HuH-7 (cell line): ENCODE results near the gene ANTXR2.

Experiments
- DNase-seq: peaks from one replicate; pipeline ENCODE4 v3.0.0; 2011; ENCODE audit warnings: low spot score

Gene ANTXR2

DNA sequence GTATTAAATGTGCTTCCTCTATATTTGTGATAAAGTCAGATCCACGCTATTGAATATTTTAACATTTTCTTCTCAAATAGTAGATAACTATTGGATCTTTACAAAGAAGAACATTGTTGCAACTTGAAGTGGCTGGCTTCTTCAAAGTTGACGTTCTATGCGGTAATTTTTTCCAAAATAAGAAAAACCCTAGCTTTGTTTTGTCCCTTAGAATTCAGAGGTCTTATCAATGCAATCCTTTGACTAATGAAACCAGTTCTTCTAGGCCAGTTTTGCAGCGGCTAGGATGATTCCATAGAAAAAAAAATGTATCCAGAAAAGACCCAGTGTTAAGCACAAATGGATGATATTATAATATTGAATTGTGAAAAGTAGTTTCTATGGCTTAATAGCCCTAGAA, 89.6 kb downstream of the ANTXR2 start:
- DNase-seq = no peak

DNA sequence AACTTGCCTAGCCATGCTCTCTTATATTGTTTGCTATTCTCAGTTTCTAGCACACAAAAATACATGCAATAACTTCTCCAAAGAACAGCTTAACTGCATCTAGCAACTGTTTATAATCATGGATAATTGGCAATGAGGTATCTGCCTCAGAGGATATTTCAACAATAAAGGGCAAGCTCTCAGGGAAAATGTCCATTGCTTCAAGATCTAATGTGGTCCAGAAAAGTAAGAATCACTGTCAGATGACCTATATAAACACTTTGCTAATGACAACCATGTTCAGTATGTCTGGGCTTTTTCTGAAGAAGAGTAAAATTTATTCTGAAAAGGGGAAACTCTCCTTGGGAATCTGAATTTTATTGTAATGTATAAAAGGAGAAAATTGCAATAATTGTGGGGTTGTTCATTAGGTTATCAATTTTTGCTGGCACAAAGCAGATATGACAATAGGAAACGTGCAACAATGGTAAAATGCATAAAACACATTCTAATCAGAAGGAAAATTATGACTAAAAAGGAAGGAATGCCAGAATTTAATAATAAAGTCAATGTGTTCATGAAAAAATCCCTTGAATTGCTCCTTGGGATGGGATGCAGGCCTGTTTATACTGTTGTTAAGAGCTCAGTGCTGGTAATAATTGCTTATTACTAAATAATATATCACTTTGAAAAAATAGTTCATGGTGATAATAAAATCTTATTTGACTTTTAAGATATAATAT, 90.3 kb downstream of the ANTXR2 start:
- no peak for DNase-seq

DNA sequence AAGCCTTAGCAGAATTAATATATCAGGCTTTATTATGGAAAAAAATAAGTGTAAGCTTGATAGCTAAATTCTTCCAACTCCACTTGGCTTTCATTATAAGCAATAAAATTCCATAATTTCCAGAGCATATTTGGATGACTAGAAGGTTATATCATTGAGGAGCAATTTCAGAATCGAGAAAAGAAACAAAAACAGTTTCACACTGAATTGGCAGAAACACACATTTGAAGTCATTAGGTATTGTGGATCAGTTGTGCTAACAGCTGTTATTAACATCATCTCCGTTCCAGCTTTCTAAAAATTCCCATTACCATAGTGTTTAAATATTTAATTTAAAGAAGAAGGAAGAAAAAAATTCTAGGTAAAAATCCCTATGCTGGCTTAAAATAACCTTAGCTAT, 92.6 kb downstream of the ANTXR2 start:
- DNase-seq = no peak

DNA sequence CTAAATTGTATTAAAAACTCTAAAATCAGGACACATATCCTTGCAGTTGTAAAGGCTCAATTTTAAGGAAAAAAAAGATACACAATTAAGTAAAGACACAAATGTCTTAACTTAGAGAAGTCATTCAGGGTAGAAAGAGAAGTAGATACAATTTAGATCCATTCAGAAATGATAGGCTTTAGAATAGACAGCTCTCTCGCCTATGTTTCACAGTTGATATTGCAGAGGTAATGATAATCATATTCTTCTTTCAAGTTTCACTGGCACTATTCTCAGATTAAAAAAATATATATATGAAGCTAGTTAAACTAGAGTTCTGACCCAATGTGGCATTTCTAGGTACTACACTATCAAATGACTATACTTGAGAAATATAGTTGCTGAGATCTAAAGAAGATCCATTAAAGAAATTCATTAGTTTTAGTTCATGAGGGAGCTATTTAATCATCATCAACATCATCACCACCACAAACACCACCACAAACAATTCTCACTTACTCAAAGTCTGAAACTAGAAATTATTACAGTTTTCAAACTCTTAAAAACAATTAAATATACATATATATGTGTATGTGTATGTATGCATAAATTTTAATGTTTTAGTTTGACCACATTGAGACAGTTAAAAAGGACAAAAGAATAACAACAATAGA, 93.1 kb downstream of the ANTXR2 start:
- no peak for DNase-seq

DNA sequence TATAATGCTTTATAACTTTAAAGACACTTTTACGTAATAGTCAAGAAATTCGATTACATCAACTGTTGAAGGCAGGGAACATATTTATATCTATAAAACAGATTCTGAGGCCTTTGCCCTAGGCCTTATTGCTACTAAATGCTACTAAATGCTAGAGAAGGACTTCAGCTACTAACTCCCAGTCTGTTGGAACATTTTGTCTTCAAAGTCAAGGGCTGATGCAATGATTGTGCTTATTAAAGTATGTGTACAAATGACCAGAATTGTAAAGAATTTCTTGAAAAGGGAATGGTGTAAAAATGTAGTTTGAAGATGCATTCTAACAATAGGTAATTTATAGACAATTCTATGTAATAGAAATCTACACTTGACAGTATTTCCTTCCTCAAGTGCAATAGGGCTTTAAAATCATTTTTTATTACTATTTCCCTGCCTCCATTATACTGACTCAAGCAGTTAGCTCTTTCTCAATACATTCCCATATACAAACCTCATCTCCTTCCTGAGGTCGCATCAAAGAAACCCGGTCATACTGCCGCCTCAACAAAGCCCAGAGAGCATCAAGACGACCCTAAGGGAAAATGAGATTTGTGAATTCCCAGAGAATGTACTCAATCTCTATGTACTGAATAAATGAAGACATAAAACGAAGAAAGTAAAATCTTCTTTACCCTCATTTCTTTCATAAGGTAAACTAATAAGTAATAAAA, 95.7 kb downstream of the ANTXR2 start:
- DNase-seq = no peak

DNA sequence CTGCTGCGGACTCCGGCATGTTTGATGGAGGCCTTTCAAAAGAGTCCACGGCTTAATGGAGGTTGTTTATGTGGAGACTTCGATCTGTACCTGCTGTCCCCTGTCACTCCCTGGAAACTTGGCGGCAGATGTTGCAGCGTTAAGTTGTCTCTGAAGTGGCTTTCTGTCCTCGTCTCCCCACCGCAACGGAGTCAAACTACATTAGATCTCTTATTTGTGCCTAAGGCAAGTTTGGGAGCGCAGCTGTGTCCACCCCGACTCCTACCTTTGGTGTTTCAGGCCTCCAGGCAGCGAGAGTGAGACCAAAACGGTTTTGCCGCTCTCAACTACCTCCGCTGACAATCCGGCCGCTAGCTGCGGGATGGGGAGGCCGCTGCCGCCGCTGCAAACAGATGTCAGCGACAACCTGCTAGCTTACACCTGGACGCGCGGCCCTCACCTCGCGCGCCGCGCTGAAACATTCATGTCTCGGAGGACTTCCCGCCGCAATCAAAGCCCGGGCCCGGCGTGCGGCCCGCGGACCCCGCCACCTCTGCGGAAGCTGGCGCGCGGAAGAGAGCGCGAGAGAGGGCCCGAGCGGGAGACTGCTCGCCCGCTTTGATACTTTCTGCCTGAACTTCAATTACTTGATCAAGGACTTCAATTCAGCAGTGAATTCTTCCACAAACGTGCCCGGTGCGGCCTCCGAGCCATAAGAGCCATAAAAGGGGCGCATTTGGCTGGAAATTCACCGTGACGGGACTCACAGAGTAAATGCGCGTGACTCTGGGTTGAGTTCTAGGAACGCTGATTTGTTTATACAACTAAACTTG, 108.4 kb downstream of the ANTXR2 start:
- no peak for DNase-seq

DNA sequence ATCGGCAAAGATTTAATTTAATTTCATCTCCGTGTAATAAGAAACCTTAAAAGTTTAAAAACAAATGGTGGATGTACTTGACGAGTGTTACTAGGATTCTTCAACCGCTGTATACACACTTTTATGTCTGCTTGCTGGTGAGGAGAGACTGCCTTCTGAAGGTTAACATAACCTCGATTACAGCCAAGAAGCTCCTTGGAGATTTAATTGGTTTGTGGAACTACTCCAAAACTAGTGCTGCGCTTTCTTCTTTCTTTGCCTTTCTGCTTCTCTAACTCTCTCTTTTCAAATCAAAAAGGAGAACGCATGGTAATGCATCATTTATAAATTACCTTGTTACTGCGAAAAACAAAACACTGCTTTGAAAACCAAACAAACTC, 109.0 kb downstream of the ANTXR2 start:
- no peak for DNase-seq

DNA sequence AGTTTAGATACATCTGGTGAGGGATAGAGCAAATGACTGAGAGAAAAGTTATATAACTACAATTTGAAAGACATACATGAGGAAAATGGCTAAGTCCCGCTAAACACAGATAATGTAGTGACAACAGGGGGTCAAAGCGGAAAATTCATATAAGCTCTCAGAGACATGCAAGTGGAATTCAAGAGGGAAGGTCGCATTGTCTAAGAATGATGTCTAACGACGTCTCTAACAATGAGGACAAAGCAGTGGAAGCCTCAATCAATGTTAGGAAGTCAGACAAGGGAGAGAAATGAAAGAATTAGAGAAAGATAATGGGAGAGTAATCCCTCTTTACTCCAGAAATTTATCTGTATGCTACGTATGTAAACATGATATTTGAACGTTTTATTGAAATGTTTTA, 113.4 kb downstream of the ANTXR2 start:
- no peak for DNase-seq

DNA sequence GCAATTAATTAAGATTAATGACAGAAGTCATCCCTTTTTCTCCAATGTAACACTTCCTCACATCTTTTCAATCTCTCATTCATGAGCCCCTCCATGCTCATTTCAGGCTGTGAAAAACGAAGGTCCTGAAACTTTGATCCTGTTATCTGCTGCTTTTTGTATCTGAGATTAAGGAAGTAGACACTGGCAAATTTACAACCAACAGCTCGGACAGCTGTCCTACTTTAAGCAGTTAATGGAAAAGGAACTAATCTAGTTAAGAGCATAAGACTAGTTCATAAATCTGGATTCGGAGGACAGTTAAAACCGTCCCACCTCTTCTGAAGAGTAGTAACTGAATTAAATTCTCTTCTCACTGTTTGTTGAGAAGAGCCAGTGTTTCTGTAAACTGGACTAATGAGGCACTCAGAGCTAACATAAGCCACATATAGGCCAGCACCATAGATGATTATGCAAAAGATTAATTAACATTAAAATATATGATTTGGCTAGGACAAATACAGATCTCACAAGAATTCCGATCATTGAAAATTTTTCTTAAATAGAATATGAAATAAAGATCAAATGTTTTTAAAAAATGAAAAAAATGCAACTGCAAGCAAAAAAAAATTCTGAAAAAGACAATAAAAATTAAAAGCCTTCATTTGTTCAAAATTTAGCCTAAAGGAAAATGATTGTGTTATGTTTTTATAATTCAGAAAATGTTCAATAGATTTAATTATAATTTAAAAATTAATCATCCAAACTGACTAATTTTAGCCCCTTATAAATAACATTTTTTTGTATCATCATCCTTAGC, 114.4 kb downstream of the ANTXR2 start:
- DNase-seq = no peak

DNA sequence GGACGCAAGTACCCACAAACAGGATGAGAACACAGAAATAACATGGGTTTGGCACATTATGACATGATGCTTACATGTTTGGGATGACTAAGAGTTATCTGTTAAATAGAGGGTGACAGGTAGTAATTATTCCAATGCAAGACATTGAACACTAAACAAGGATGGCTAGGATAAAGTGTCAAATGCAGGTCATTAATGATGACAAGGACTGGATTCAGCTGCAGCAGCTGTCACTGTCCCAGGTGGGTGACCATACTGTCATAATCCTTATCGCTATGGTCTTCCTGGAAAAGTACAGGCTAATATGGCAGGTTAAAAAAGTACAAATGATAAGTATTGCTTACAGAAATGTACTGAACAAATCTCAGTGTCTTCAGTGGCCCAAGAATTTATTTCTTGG, 123.9 kb downstream of the ANTXR2 start:
- no peak for DNase-seq

DNA sequence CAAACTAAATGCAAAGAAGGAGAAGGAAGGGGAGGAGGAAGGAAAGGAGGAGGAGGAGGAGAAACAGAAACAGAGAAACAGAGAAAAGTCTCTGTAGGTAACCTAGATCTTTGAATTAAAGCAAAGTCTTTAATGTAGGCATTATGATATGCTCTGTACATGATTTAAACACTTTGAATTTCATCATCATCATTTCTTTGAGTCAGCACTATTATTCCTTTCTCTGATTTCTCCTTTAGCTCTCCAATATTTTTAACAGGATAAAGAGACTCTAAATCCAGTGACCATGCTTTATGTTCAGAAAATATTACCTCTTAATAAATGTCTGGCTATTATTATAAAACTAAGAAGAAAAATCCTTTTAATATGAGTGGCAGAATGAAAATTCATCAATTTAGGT, 124.3 kb downstream of the ANTXR2 start:
- no peak for DNase-seq

DNA sequence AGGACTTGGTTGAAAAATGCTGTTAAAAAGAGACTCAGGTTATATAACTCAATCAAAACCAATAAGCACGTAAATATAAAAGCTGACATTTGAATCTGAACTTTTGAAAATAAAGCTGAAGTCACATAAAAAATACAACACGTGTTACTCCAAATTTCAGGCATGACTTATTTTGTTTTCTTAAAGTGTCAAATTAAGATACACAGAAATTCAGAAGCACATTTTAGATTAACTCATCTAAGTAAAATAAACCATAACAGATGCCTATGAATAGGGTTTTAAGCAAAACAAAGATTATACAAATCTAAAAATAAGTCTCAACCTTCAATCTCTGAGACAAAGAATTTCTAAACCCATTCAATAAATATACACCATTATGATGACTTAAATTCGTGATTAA, 124.8 kb downstream of the ANTXR2 start:
- no peak for DNase-seq

DNA sequence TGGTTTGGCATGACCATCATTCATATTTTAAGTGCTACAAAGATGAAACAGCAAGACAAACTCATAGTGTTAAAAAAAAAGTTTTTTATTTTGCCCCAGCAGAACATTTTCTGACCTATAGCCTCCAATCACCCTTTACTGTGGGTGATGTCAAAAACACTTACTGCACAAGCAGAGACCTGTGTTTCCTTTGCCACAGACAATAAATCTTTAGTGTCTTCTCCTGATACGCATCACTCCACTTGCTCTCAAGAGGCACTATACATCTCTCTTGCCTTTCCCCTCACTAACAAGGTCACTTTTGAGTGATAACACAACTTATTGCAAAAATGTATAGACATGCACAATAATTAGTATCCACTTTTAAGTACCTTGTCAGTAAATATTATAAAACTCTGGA, 125.6 kb downstream of the ANTXR2 start:
- DNase-seq = no peak

DNA sequence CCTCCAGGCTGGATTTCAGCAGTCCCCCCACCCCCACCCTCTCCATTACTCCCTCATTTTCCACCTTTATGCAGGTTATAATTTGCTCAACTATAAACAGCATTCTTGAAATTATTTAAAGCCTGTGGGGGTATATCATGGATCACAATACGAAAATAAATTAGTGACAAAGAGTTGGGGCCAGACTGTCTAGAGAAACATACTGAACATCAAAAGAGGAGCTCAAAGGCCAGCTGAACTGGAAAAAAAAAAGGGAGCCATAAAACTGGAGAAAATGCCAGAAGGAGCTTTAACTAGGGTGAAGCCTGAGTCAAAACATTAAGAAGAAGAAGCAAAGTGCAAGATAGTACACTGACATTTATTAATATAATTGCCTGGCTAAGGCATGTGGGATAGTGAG, 137.8 kb downstream of the ANTXR2 start:
- DNase-seq = no peak

DNA sequence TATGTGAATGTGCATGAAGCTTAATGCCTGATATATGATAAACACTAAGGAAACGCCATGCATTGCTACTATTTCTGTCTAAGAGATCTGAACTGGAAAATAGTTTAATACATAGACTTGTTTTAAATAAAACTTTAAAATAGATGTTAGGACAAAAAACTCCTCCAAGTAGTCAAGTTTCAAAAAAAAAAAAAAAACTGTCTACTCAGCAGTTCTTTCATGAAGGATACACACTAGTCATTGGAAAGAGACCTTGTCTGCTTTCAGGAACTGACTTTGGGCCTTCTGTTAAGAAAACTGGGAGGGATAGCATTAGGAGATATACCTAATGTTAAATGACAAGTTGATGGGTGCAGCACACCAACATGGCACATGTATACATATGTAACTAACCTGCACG, 138.4 kb downstream of the ANTXR2 start:
- no peak for DNase-seq

DNA sequence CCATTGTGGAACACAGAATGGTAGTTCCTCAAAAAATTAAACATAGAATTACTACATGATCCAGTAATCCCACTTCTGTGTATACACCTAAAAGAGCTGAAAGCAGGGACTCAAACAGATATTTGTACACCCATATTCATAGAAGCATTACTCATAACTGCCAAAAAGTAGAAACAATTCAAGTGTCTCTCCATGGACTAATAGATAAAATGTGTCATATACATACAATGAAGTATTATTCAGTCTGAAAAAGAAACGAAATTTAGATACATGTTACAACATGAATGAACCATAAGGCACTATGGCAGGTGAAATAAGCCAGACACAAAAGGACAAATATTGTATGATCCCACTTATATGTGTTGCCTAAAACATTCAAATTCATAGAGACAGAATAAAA, 145.1 kb downstream of the ANTXR2 start:
- DNase-seq = no peak

DNA sequence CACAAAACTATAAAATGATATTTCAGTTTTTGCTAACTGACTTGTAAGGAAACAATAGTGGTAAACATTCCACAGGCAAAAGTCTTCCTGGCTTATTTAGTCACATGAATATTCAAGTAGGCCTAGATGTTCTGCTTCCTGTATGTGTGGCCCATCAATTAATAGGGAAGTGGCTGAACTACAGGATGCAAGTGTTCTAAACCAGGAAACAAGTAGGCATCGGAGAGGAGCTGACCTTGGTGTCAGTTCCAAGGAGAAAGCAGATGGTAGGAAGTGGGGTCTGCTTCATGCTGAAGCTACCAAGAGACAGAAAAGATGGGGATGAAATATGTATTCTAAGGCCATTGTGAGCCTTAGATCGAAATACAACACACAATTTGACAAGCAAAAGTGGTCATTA, 149.7 kb downstream of the ANTXR2 start:
- no peak for DNase-seq

DNA sequence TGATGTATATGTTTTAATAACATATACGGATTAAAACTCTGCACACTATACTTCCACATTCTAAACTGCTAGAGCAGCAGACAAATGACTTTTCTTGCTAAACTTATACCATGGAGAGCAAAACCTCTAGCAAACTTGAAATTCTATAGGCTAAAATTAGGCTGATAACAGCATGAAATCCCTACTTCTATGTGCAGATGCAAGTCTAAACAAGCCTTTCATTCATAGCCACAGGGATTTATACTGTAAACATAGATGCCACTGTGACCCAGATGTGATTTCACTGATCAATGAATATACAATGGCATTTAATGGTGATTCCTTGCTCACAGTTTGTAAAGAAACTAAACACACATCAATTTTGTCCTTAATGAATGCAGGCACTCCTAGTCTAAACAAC, 151.0 kb downstream of the ANTXR2 start:
- DNase-seq = no peak

DNA sequence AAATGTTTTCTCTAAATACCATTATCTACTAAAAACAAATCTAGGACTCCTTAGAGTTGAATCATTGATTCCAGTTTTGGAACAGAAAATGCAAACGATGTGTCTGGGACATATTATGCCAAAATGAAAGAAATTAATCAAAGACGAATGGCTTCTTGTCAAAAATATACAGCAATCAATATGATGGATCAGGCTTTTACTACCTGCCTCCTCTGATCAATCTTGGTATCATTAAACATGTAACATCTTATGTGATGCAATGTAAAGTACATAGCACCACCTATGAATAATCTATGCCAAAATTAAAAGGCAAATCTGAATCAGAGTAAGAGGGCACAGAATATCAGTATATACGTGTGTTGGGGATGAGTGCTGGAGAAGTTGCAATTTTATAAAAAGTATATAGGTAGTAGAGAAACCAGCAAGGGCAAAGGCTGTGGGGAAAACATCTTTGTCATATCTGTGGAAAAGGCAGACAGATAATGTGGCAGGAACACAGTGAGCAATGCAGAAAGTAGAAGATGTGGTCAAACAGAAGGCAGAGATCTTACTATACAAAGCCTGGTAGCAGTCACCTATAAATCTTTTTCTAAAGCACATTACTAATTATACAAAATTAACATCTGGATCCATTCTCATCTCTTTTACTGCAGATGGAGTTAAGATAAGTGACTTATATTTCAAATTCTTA, 152.7 kb downstream of the ANTXR2 start:
- no peak for DNase-seq

DNA sequence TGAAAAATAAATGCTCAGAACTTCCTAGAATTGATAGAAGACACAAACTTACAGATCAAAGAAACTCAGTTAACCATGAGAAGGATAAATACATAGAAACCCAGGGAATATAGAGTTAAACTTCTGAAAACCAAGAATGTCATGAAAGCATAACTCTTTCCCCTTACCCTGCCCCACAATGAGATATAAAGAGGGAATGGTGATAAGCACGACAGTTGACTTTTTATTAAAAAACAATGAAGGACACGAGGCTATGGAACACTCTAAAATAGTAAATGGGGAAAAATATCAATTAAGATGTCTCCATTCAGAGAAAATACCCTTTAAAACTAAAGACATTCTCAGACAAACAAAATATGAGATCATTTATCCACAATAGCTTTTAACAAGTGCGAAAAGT, 154.7 kb downstream of the ANTXR2 start:
- DNase-seq = no peak

DNA sequence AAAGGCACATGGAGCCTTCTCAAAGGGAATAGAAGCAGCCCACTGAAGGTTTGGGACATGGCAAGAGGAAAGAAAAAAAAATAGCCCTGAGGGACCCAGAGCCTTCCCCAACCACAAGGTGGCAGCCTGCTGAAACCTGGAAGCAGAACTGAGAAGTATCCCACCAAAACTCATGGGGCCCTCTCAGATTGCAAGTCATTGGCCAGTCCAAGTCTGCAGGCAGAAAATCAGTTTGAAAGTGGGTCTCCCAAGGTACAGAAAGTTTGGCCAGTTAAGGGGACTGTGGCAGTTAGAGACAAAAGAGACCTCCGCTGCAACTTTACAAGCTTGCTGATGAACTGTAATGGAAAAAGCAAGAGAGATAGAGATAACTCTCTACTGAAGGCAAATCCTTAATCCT, 155.8 kb downstream of the ANTXR2 start:
- DNase-seq = peak; percentile 6
